HG02623 (cell line): ENCODE measurements around the gene SEPTIN12.

Experiments used
- ATAC-seq: cut with Tn5 transposase; IDR thresholded peaks from one replicate; pipeline ENCODE4 v1.9.1; 2021; ENCODE audit warnings: moderate library complexity; ENCODE audit not compliant: unreplicated experiment

The SEPTIN12 gene

GRCh38 chr16:4787627-4788482 is at the start of gene SEPTIN12:
SEPTIN12 (minus strand) TSS chr16:4788345; CDS start chr16:4787645, 700 bp downstream.
- no peak for ATAC-seq

- ATAC-seq = no peak
These were observed 48.6 kb upstream of the SEPTIN12 start for GRCh38 chr16:4836727-4837126.

- ATAC-seq = no peak
These were observed 45.4 kb upstream of the SEPTIN12 start for GRCh38 chr16:4833584-4833983.

- ATAC-seq = no peak
These were observed 44.7 kb upstream of the SEPTIN12 start for GRCh38 chr16:4832698-4833343.

- no peak for ATAC-seq
These were observed 43.5 kb upstream of the SEPTIN12 start for GRCh38 chr16:4831616-4832015.

GRCh38 chr16:4830408-4830807 is 42.3 kb upstream of the SEPTIN12 start:
- no peak for ATAC-seq

- ATAC-seq = no peak
These were observed 40.6 kb upstream of the SEPTIN12 start for GRCh38 chr16:4828567-4829321.

GRCh38 chr16:4826980-4827379 is 38.8 kb upstream of the SEPTIN12 start:
- no peak for ATAC-seq

GRCh38 chr16:4826526-4826925 is 38.4 kb upstream of the SEPTIN12 start:
- ATAC-seq = no peak

GRCh38 chr16:4825196-4825595 is 37.1 kb upstream of the SEPTIN12 start:
- no peak for ATAC-seq

GRCh38 chr16:4820652-4821051 is 32.5 kb upstream of the SEPTIN12 start:
- no peak for ATAC-seq

- ATAC-seq = no peak
These were observed 26.5 kb upstream of the SEPTIN12 start for GRCh38 chr16:4814542-4815173.

GRCh38 chr16:4814046-4814445 is 25.9 kb upstream of the SEPTIN12 start:
- no peak for ATAC-seq

GRCh38 chr16:4813251-4814003 is 25.3 kb upstream of the SEPTIN12 start:
- no peak for ATAC-seq

GRCh38 chr16:4811773-4812172 is 23.6 kb upstream of the SEPTIN12 start:
- ATAC-seq = no peak

GRCh38 chr16:4811242-4811641 is 23.1 kb upstream of the SEPTIN12 start:
- ATAC-seq = no peak

GRCh38 chr16:4806280-4806679 is 18.1 kb upstream of the SEPTIN12 start:
- no peak for ATAC-seq

GRCh38 chr16:4805231-4805630 is 17.1 kb upstream of the SEPTIN12 start:
- no peak for ATAC-seq

GRCh38 chr16:4803898-4804762 is 16.0 kb upstream of the SEPTIN12 start:
- ATAC-seq = no peak
